SK-N-SH (cell line): ENCODE data around the gene PODNL1. TPM values are rescaled to one million over a fixed set of nuclear protein-coding genes. Genes with fewer than 3 reads are reported as not detected.

Experiments
- CTCF ChIA-PET: fragments of 300-600, 350-600 bp; formaldehyde crosslinking; extraction: SDS; loops from one replicate; lab custom pipeline; 2021; lab: Yijun Ruan, JAX
- POLR2A ChIA-PET: fragments of 350-600 bp; sonication (Branson Sonifier 250); formaldehyde crosslinking; extraction: SDS; loops from one replicate; lab custom pipeline; 2020; ENCODE audit warnings: antibody characterized with exemption, inconsistent platforms; lab: Yijun Ruan, JAX
- DNase-seq: peaks from one replicate; pipeline ENCODE4 v3.0.0; 2012
- H2AFZ ChIP-seq: fragments of 200-600 bp; sonication (generic); 2 replicates; pipeline ENCODE4 v1.8.1; 2016; ENCODE audit warnings: antibody characterized with exemption, mild to moderate bottlenecking, low read depth
- H3F3A ChIP-seq: fragments of 200-600 bp; sonication (generic); replicated peaks from 2 replicates; pipeline ENCODE3; 2016; ENCODE audit warnings: antibody characterized with exemption, mild to moderate bottlenecking; ENCODE audit not compliant: insufficient read depth
- H3K27ac ChIP-seq, 2 experiments: fragments of 200-500 bp in 1 of 2; fragments of 200-600 bp in 1 of 2; sonication (Bioruptor generic) in 1 of 2; sonication (generic), shearing (Covaris generic) in 1 of 2; 2 replicates each; pipeline versions ENCODE4 v1.5.1 to v1.6.1; 2014 to 2016; ENCODE audit warnings: low read depth in 2 of 2, inconsistent platforms in 1 of 2, low read length in 1 of 2, mild to moderate bottlenecking in 1 of 2, mixed read lengths in 1 of 2
- H3K27me3 ChIP-seq: fragments of 200-600 bp; sonication (generic), shearing (Covaris generic); 2 replicates; pipeline ENCODE4 v1.6.1; 2016; ENCODE audit warnings: mixed run types; ENCODE audit not compliant: insufficient read depth
- H3K36me3 ChIP-seq, 2 experiments: fragments of 200-500 bp in 1 of 2; fragments of 200-600 bp in 1 of 2; sonication (Bioruptor generic) in 1 of 2; sonication (generic) in 1 of 2; replicated peaks in 1 of 2; 2 replicates each; pipeline versions ENCODE3 to v1.5.1; 2014 to 2016; ENCODE audit warnings: low read length in 1 of 2, mild to moderate bottlenecking in 1 of 2; ENCODE audit not compliant: insufficient read depth in 2 of 2, control insufficient read depth in 1 of 2
- H3K4me1 ChIP-seq, 2 experiments: fragments of 200-500 bp in 1 of 2; fragments of 200-600 bp in 1 of 2; sonication (Bioruptor generic) in 1 of 2; sonication (generic), shearing (Covaris generic) in 1 of 2; 2 replicates each; pipeline versions ENCODE4 v1.5.1 to v1.6.1; 2014 to 2016; ENCODE audit warnings: low read depth in 1 of 2, low read length in 1 of 2, mixed run types in 1 of 2; ENCODE audit not compliant: insufficient read depth in 2 of 2, control insufficient read depth in 1 of 2
- H3K4me2 ChIP-seq: fragments of 200-600 bp; sonication (generic), shearing (Covaris generic); 2 replicates; pipeline ENCODE4 v1.6.1; 2017; ENCODE audit warnings: mixed run types
- H3K4me3 ChIP-seq, 2 experiments: fragments of 200-500 bp in 1 of 2; fragments of 200-600 bp in 1 of 2; sonication (Bioruptor generic) in 1 of 2; sonication (generic), shearing (Covaris generic) in 1 of 2; 2 replicates each; pipeline versions ENCODE4 v1.5.1 to v1.8.1; 2014 to 2016; ENCODE audit warnings: low read depth in 2 of 2, inconsistent platforms in 1 of 2, low read length in 1 of 2, mild to moderate bottlenecking in 1 of 2, mixed read lengths in 1 of 2, moderate library complexity in 1 of 2
- H3K79me2 ChIP-seq: fragments of 200-600 bp; sonication (generic); 2 replicates; pipeline ENCODE4 v1.8.1; 2017; ENCODE audit warnings: mild to moderate bottlenecking; ENCODE audit not compliant: insufficient read depth
- H3K9ac ChIP-seq: fragments of 200-600 bp; sonication (generic); 2 replicates; pipeline ENCODE4 v1.6.1; 2017; ENCODE audit warnings: mixed run types
- H3K9me2 ChIP-seq: fragments of 200-600 bp; sonication (generic); 2 replicates; pipeline ENCODE4 v1.6.1; 2017; ENCODE audit warnings: mixed run types
- H3K9me3 ChIP-seq: fragments of 200-600 bp; sonication (generic); 2 replicates; pipeline ENCODE4 v1.6.1; 2017; ENCODE audit warnings: mixed run types, mild to moderate bottlenecking, moderate library complexity
- H4K20me1 ChIP-seq: fragments of 200-600 bp; sonication (generic); 2 replicates; pipeline ENCODE4 v1.6.1; 2017; ENCODE audit warnings: mild to moderate bottlenecking, mixed run types; ENCODE audit not compliant: insufficient read depth
- CHD2 ChIP-seq: fragments of 150-350 bp; IDR thresholded peaks from 2 replicates; pipeline ENCODE4 v1.6.1; 2018; ENCODE audit warnings: low read length; ENCODE audit not compliant: partially characterized antibody
- ELF1 ChIP-seq: IDR thresholded peaks from 2 replicates; pipeline ENCODE4 v1.4.0; 2012
- FOSL2 ChIP-seq: IDR thresholded peaks from 2 replicates; pipeline ENCODE4 v1.4.0; 2012; ENCODE audit warnings: low read depth, mild to moderate bottlenecking, moderate library complexity, borderline replicate concordance
- FOXM1 ChIP-seq: IDR thresholded peaks from 2 replicates; pipeline ENCODE4 v1.4.0; 2012; ENCODE audit warnings: low read depth, mild to moderate bottlenecking
- GABPA ChIP-seq: IDR thresholded peaks from 2 replicates; pipeline ENCODE4 v1.4.0; 2012; ENCODE audit warnings: low read depth, mild to moderate bottlenecking
- JUND ChIP-seq: IDR thresholded peaks from 2 replicates; pipeline ENCODE4 v1.4.0; 2012
- MAX ChIP-seq: IDR thresholded peaks from 2 replicates; pipeline ENCODE4 v1.4.0; 2012; ENCODE audit warnings: low read depth
- NRF1 ChIP-seq: IDR thresholded peaks from 2 replicates; pipeline ENCODE4 v1.6.1; 2012; ENCODE audit warnings: low read depth, mild to moderate bottlenecking, low read length
- POLR2AphosphoS5 ChIP-seq: IDR thresholded peaks from 2 replicates; pipeline ENCODE4 v1.6.1; 2012; ENCODE audit warnings: low read depth, low read length
- RCOR1 ChIP-seq: fragments of 150-350 bp; IDR thresholded peaks from 2 replicates; pipeline ENCODE4 v1.6.1; 2017; ENCODE audit warnings: antibody characterized with exemption, low read length
- REST ChIP-seq: IDR thresholded peaks from 2 replicates; pipeline ENCODE4 v1.6.1; 2012; ENCODE audit warnings: mild to moderate bottlenecking, low read depth, low read length, moderate library complexity
- RFX5 ChIP-seq: IDR thresholded peaks from 2 replicates; pipeline ENCODE4 v1.6.1; 2012; ENCODE audit warnings: mild to moderate bottlenecking, improper control_type of control experiment, low read length
- RXRA ChIP-seq: IDR thresholded peaks from 2 replicates; pipeline ENCODE4 v1.4.0; 2012; ENCODE audit warnings: low read depth, mild to moderate bottlenecking, borderline replicate concordance
- SMC3 ChIP-seq: IDR thresholded peaks from 2 replicates; pipeline ENCODE4 v1.6.1; 2012; ENCODE audit warnings: low read depth, low read length, improper control_type of control experiment
- TCF12 ChIP-seq: IDR thresholded peaks from 2 replicates; pipeline ENCODE4 v1.4.0; 2012
- TEAD4 ChIP-seq: IDR thresholded peaks from 2 replicates; pipeline ENCODE4 v1.4.0; 2012; ENCODE audit warnings: mild to moderate bottlenecking, borderline replicate concordance; ENCODE audit not compliant: insufficient read depth
- WGBS: methylation state at CpG from one replicate; pipeline ENCODE4 v1.1.6; 2017; ENCODE audit warnings: low lambda C conversion rate; 5-methylcytosine and 5-hydroxymethylcytosine counted together
- polyA plus RNA-seq, 3 experiments: library from polyadenylated mRNA; depleted of rRNA; stranded (reverse); fragments of >200 nt; gene quantifications; 2 replicates each; pipeline ENCODE4 v1.2.3, GENCODE V29; 2012
- TF ChIP-seq, protein P1 (sequence below): IDR thresholded peaks from 2 replicates; pipeline ENCODE4 v1.4.0; 2012; ENCODE audit warnings: low read depth, borderline replicate concordance
- TF ChIP-seq, protein P2 (sequence below): IDR thresholded peaks from 2 replicates; pipeline ENCODE4; 2012
- TF ChIP-seq, protein P3 (sequence below): fragments of 200-600 bp; sonication (generic); IDR thresholded peaks from 2 replicates; pipeline ENCODE4 v1.6.1; 2017; ENCODE audit warnings: antibody characterized with exemption, mild to moderate bottlenecking, moderate library complexity

PODNL1 gene
- polyA plus RNA-seq, 1 of the 3 experiments (the other 2 are of a cell fraction) = 7.5 TPM

GRCh38 chr19:13959141-13959961 lies 21.1 kb upstream of the PODNL1 start:
- peak overlapping the region in 1 of 2 experiments; percentile 8; a peak in 1 of 4 replicates for H3K27ac ChIP-seq
- POLR2A ChIA-PET = interaction anchor here (0.6 to 1.3 kb wide), 2 partner anchors 20 to 45 kb away, joined by 3 to 6 read pairs; no protein-coding TSS in a partner anchor
- H4K20me1 ChIP-seq = no peaks in the 10 kb centered on the region
- peaks cover 5% of the 10 kb centered on the region for H3F3A ChIP-seq
- H3K9ac ChIP-seq = no peak overlapping the region
- no peaks in the 10 kb centered on the region for H3K9me3 ChIP-seq
- peaks cover 9 to 54% of the 10 kb centered on the region in 2 experiments for H3K36me3 ChIP-seq
- H3K4me3 ChIP-seq = no peak overlapping the region
- 94% methylated on average over 15 of the region's 41 CpGs for WGBS
- H3K4me1 ChIP-seq = peaks cover 0 to 9% of the 10 kb centered on the region in 2 experiments; a peak in 1 of 4 replicates
- H3K79me2 ChIP-seq = peaks cover 19% of the 10 kb centered on the region; the same call in 1 of the 2 replicates
- H3K4me2 ChIP-seq = no peak overlapping the region
- TF ChIP-seq GABPA = no peak
- TF ChIP-seq, protein P1, sequence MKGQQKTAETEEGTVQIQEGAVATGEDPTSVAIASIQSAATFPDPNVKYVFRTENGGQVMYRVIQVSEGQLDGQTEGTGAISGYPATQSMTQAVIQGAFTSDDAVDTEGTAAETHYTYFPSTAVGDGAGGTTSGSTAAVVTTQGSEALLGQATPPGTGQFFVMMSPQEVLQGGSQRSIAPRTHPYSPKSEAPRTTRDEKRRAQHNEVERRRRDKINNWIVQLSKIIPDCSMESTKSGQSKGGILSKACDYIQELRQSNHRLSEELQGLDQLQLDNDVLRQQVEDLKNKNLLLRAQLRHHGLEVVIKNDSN = no peak
- no peak for TF ChIP-seq FOXM1
- no peak for TF ChIP-seq SMC3
- TF ChIP-seq TEAD4 = no peak
- TF ChIP-seq NRF1 = no peak
- TF ChIP-seq REST = no peak
- TF ChIP-seq RXRA = no peak
- TF ChIP-seq CHD2 = no peak
- no peak for TF ChIP-seq ELF1
- no peak for TF ChIP-seq MAX
- TF ChIP-seq, protein P2, sequence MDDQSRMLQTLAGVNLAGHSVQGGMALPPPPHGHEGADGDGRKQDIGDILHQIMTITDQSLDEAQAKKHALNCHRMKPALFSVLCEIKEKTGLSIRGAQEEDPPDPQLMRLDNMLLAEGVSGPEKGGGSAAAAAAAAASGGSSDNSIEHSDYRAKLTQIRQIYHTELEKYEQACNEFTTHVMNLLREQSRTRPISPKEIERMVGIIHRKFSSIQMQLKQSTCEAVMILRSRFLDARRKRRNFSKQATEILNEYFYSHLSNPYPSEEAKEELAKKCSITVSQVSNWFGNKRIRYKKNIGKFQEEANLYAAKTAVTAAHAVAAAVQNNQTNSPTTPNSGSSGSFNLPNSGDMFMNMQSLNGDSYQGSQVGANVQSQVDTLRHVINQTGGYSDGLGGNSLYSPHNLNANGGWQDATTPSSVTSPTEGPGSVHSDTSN = no peak
- TF ChIP-seq JUND = no peak
- TF ChIP-seq RFX5 = no peak
- TF ChIP-seq FOSL2 = no peak
- no peak for TF ChIP-seq RCOR1
- TF ChIP-seq POLR2AphosphoS5 = no peak
- TF ChIP-seq TCF12 = no peak
- TF ChIP-seq, protein P3, sequence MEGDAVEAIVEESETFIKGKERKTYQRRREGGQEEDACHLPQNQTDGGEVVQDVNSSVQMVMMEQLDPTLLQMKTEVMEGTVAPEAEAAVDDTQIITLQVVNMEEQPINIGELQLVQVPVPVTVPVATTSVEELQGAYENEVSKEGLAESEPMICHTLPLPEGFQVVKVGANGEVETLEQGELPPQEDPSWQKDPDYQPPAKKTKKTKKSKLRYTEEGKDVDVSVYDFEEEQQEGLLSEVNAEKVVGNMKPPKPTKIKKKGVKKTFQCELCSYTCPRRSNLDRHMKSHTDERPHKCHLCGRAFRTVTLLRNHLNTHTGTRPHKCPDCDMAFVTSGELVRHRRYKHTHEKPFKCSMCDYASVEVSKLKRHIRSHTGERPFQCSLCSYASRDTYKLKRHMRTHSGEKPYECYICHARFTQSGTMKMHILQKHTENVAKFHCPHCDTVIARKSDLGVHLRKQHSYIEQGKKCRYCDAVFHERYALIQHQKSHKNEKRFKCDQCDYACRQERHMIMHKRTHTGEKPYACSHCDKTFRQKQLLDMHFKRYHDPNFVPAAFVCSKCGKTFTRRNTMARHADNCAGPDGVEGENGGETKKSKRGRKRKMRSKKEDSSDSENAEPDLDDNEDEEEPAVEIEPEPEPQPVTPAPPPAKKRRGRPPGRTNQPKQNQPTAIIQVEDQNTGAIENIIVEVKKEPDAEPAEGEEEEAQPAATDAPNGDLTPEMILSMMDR = no peak
- CTCF ChIA-PET = interaction anchor here (0.6 to 2.1 kb wide), 9 partner anchors 12 to 79 kb away, joined by 3 to 6 read pairs (median 3); partner anchors contain the start of genes IL27RA and PODNL1
- H2AFZ ChIP-seq = no peak overlapping the region
- H3K9me2 ChIP-seq = no peaks in the 10 kb centered on the region
- no peak for DNase-seq
- H3K27me3 ChIP-seq = no peaks in the 10 kb centered on the region
